ENCODE results near the gene GOLT1A. TPM values are rescaled to one million over a fixed set of nuclear protein-coding genes. Genes with fewer than 3 reads are reported as not detected.

GOLT1A gene
- total RNA-seq, 1 donor from 2014 or later: 0.21 TPM

- intact Hi-C loops (cut with micrococcal nuclease): no loop called here
- Mint-ChIP-seq H3K27ac (no peak overlapping the region), H3K9me3 (no peaks in the 10 kb centered on the region), H3K4me1 (ENCODE audit: low read depth) (peaks cover 5% of the 10 kb centered on the region), H3K36me3 (ENCODE audit: low read depth) (no peaks in the 10 kb centered on the region), H3K4me3 (ENCODE audit: low read depth) (no peak overlapping the region), H3K27me3 (ENCODE audit: low read depth) (no peaks in the 10 kb centered on the region)
- DNase-seq (ENCODE audit: low spot score): no peak
Observed at GRCh38 chr1:204255966-204256365, 42.2 kb upstream of the GOLT1A start.

GRCh38 chr1:204255225-204255624 is 41.4 kb upstream of the GOLT1A start:
- H3K4me3 Mint-ChIP-seq (ENCODE audit: low read depth): no peak overlapping the region
- H3K4me1 Mint-ChIP-seq (ENCODE audit: low read depth): peaks cover 5% of the 10 kb centered on the region
- H3K9me3 Mint-ChIP-seq: no peaks in the 10 kb centered on the region
- H3K27ac Mint-ChIP-seq: no peak overlapping the region
- no peak for DNase-seq (ENCODE audit: low spot score)
- intact Hi-C loops (cut with micrococcal nuclease): no loop called here
- H3K36me3 Mint-ChIP-seq (ENCODE audit: low read depth): no peaks in the 10 kb centered on the region
- no peaks in the 10 kb centered on the region for H3K27me3 Mint-ChIP-seq (ENCODE audit: low read depth)

GRCh38 chr1:204254031-204254661 is 40.4 kb upstream of the GOLT1A start:
- no peak for DNase-seq (ENCODE audit: low spot score)
- intact Hi-C loops (cut with micrococcal nuclease): no loop called here
- H3K27ac Mint-ChIP-seq: no peak overlapping the region
- no peak overlapping the region for H3K4me3 Mint-ChIP-seq (ENCODE audit: low read depth)
- H3K4me1 Mint-ChIP-seq (ENCODE audit: low read depth): peaks cover 5% of the 10 kb centered on the region
- H3K9me3 Mint-ChIP-seq: no peaks in the 10 kb centered on the region
- H3K27me3 Mint-ChIP-seq (ENCODE audit: low read depth): no peaks in the 10 kb centered on the region
- H3K36me3 Mint-ChIP-seq (ENCODE audit: low read depth): no peaks in the 10 kb centered on the region

GRCh38 chr1:204251926-204252689 is 38.3 kb upstream of the GOLT1A start:
- H3K9me3 Mint-ChIP-seq: no peaks in the 10 kb centered on the region
- intact Hi-C loops (cut with micrococcal nuclease): no loop called here
- H3K27me3 Mint-ChIP-seq (ENCODE audit: low read depth): no peaks in the 10 kb centered on the region
- H3K27ac Mint-ChIP-seq: no peak overlapping the region
- H3K4me3 Mint-ChIP-seq (ENCODE audit: low read depth): no peak overlapping the region
- H3K4me1 Mint-ChIP-seq (ENCODE audit: low read depth): no peaks in the 10 kb centered on the region
- DNase-seq (ENCODE audit: low spot score): no peak
- no peaks in the 10 kb centered on the region for H3K36me3 Mint-ChIP-seq (ENCODE audit: low read depth)

- intact Hi-C loops (cut with micrococcal nuclease): no loop called here
- H3K27ac Mint-ChIP-seq: no peak overlapping the region
- DNase-seq (ENCODE audit: low spot score): no peak
- H3K4me1 Mint-ChIP-seq (ENCODE audit: low read depth): no peaks in the 10 kb centered on the region
- H3K27me3 Mint-ChIP-seq (ENCODE audit: low read depth): no peaks in the 10 kb centered on the region
- H3K36me3 Mint-ChIP-seq (ENCODE audit: low read depth): no peaks in the 10 kb centered on the region
- H3K9me3 Mint-ChIP-seq: no peaks in the 10 kb centered on the region
- H3K4me3 Mint-ChIP-seq (ENCODE audit: low read depth): no peak overlapping the region
Observed at GRCh38 chr1:204251286-204251685, 37.5 kb upstream of the GOLT1A start.

- no peaks in the 10 kb centered on the region for H3K36me3 Mint-ChIP-seq (ENCODE audit: low read depth)
- no peak overlapping the region for H3K4me3 Mint-ChIP-seq (ENCODE audit: low read depth)
- no peaks in the 10 kb centered on the region for H3K4me1 Mint-ChIP-seq (ENCODE audit: low read depth)
- no peak for DNase-seq (ENCODE audit: low spot score)
- intact Hi-C loops (cut with micrococcal nuclease): no loop called here
- H3K27me3 Mint-ChIP-seq (ENCODE audit: low read depth): no peaks in the 10 kb centered on the region
- H3K27ac Mint-ChIP-seq: no peak overlapping the region
- no peaks in the 10 kb centered on the region for H3K9me3 Mint-ChIP-seq
Observed at GRCh38 chr1:204250428-204251030, 36.7 kb upstream of the GOLT1A start.

GRCh38 chr1:204249736-204250427 is 36.1 kb upstream of the GOLT1A start:
- DNase-seq (ENCODE audit: low spot score): no peak
- Mint-ChIP-seq H3K27ac (no peak overlapping the region), H3K4me1 (ENCODE audit: low read depth) (no peaks in the 10 kb centered on the region), H3K9me3 (no peaks in the 10 kb centered on the region), H3K36me3 (ENCODE audit: low read depth) (no peaks in the 10 kb centered on the region), H3K27me3 (ENCODE audit: low read depth) (no peaks in the 10 kb centered on the region), H3K4me3 (ENCODE audit: low read depth) (no peak overlapping the region)
- intact Hi-C loops (cut with micrococcal nuclease): no loop called here

GRCh38 chr1:204248954-204249353 is 35.2 kb upstream of the GOLT1A start:
- Mint-ChIP-seq H3K9me3 (no peaks in the 10 kb centered on the region), H3K27me3 (ENCODE audit: low read depth) (no peaks in the 10 kb centered on the region), H3K4me3 (ENCODE audit: low read depth) (no peak overlapping the region), H3K4me1 (ENCODE audit: low read depth) (no peaks in the 10 kb centered on the region), H3K36me3 (ENCODE audit: low read depth) (no peaks in the 10 kb centered on the region), H3K27ac (no peak overlapping the region)
- DNase-seq (ENCODE audit: low spot score): no peak
- intact Hi-C loops (cut with micrococcal nuclease): no loop called here

GRCh38 chr1:204246876-204247275 is 33.1 kb upstream of the GOLT1A start:
- H3K4me3 Mint-ChIP-seq (ENCODE audit: low read depth): no peak overlapping the region
- H3K27ac Mint-ChIP-seq: no peak overlapping the region
- H3K36me3 Mint-ChIP-seq (ENCODE audit: low read depth): no peaks in the 10 kb centered on the region
- no peaks in the 10 kb centered on the region for H3K27me3 Mint-ChIP-seq (ENCODE audit: low read depth)
- H3K9me3 Mint-ChIP-seq: no peaks in the 10 kb centered on the region
- DNase-seq (ENCODE audit: low spot score): no peak
- H3K4me1 Mint-ChIP-seq (ENCODE audit: low read depth): no peaks in the 10 kb centered on the region
- intact Hi-C loops (cut with micrococcal nuclease): no loop called here

- Mint-ChIP-seq H3K36me3 (ENCODE audit: low read depth) (no peaks in the 10 kb centered on the region), H3K9me3 (no peaks in the 10 kb centered on the region), H3K27me3 (ENCODE audit: low read depth) (no peaks in the 10 kb centered on the region), H3K4me3 (ENCODE audit: low read depth) (no peak overlapping the region), H3K27ac (no peak overlapping the region), H3K4me1 (ENCODE audit: low read depth) (no peaks in the 10 kb centered on the region)
- no peak for DNase-seq (ENCODE audit: low spot score)
- intact Hi-C loops (cut with micrococcal nuclease): no loop called here
Observed at GRCh38 chr1:204242920-204243319, 29.1 kb upstream of the GOLT1A start.

GRCh38 chr1:204241914-204242313 is 28.1 kb upstream of the GOLT1A start:
- intact Hi-C loops (cut with micrococcal nuclease): no loop called here
- no peaks in the 10 kb centered on the region for H3K9me3 Mint-ChIP-seq
- peaks cover 3% of the 10 kb centered on the region for H3K27me3 Mint-ChIP-seq (ENCODE audit: low read depth)
- no peaks in the 10 kb centered on the region for H3K4me1 Mint-ChIP-seq (ENCODE audit: low read depth)
- no peaks in the 10 kb centered on the region for H3K36me3 Mint-ChIP-seq (ENCODE audit: low read depth)
- no peak for DNase-seq (ENCODE audit: low spot score)
- H3K4me3 Mint-ChIP-seq (ENCODE audit: low read depth): no peak overlapping the region
- H3K27ac Mint-ChIP-seq: no peak overlapping the region

- no peaks in the 10 kb centered on the region for H3K4me1 Mint-ChIP-seq (ENCODE audit: low read depth)
- DNase-seq (ENCODE audit: low spot score): no peak
- H3K27me3 Mint-ChIP-seq (ENCODE audit: low read depth): peaks cover 3% of the 10 kb centered on the region
- no peak overlapping the region for H3K4me3 Mint-ChIP-seq (ENCODE audit: low read depth)
- no peak overlapping the region for H3K27ac Mint-ChIP-seq
- intact Hi-C loops (cut with micrococcal nuclease): no loop called here
- H3K36me3 Mint-ChIP-seq (ENCODE audit: low read depth): no peaks in the 10 kb centered on the region
- H3K9me3 Mint-ChIP-seq: no peaks in the 10 kb centered on the region
Observed at GRCh38 chr1:204241050-204241449, 27.3 kb upstream of the GOLT1A start.

GRCh38 chr1:204240233-204240632 is 26.4 kb upstream of the GOLT1A start:
- H3K4me1 Mint-ChIP-seq (ENCODE audit: low read depth): no peaks in the 10 kb centered on the region
- H3K4me3 Mint-ChIP-seq (ENCODE audit: low read depth): no peak overlapping the region
- no peak for DNase-seq (ENCODE audit: low spot score)
- H3K27ac Mint-ChIP-seq: no peak overlapping the region
- intact Hi-C loops (cut with micrococcal nuclease): no loop called here
- no peaks in the 10 kb centered on the region for H3K9me3 Mint-ChIP-seq
- peaks cover 3% of the 10 kb centered on the region for H3K27me3 Mint-ChIP-seq (ENCODE audit: low read depth)
- no peaks in the 10 kb centered on the region for H3K36me3 Mint-ChIP-seq (ENCODE audit: low read depth)
